HFF-Myc (cell line): ENCODE results near the gene VPS18.

ENCODE experiments used
- DNase-seq: peaks from one replicate; pipeline ENCODE4 v3.0.0-alpha.2; 2011; ENCODE audit warnings: low read depth; ENCODE audit errors: extremely low read depth
- H3K4me3 ChIP-seq: replicated peaks from 2 replicates; pipeline ENCODE4 v1.5.1; 2011; ENCODE audit warnings: low read depth, mild to moderate bottlenecking, control low read depth, low read length
- TF ChIP-seq, protein P1 (sequence below): IDR thresholded peaks from 2 replicates; pipeline ENCODE4 v1.5.1; 2012; ENCODE audit warnings: mild to moderate bottlenecking, low read depth, low read length, control low read depth; ENCODE audit errors: missing control alignments

The VPS18 gene

DNA sequence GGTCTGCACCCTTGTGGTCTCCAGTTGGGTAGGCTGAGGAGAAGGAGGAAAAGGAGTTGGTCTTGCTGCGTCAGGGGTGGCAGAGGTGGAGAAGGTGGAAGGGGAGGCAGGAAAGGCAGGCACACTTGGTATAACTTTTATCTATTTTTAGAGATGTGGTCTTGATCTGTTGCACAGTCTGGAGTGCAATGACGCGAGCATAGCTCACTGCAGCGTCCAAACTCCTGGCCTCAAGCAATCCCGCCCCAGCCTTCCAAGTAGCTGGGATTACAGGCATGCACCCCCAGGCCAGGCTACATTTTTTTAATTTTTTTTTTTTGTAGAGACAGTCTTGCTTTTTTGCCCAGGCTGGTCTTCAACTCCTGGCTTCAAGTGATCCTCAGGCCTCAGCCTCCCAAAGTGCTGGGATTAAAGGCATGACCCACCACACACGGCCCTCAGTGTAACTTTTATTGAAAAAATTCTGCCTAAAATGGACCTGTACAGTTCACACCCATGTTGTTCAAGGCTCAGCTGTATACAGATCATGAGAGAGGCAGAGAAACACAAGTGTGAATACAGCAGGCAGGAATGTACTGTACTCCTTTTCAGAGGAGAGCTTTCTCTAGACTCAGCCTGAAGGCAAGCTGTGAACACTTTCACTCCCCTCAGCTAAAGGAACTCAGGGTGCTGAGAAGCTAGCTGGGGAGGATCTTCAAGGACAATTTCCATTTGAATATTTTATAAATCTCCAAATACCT lies 18.1 kb upstream of the VPS18 start:
- DNase-seq = no peak
- TF ChIP-seq, protein P1, sequence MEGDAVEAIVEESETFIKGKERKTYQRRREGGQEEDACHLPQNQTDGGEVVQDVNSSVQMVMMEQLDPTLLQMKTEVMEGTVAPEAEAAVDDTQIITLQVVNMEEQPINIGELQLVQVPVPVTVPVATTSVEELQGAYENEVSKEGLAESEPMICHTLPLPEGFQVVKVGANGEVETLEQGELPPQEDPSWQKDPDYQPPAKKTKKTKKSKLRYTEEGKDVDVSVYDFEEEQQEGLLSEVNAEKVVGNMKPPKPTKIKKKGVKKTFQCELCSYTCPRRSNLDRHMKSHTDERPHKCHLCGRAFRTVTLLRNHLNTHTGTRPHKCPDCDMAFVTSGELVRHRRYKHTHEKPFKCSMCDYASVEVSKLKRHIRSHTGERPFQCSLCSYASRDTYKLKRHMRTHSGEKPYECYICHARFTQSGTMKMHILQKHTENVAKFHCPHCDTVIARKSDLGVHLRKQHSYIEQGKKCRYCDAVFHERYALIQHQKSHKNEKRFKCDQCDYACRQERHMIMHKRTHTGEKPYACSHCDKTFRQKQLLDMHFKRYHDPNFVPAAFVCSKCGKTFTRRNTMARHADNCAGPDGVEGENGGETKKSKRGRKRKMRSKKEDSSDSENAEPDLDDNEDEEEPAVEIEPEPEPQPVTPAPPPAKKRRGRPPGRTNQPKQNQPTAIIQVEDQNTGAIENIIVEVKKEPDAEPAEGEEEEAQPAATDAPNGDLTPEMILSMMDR = no peak

DNA sequence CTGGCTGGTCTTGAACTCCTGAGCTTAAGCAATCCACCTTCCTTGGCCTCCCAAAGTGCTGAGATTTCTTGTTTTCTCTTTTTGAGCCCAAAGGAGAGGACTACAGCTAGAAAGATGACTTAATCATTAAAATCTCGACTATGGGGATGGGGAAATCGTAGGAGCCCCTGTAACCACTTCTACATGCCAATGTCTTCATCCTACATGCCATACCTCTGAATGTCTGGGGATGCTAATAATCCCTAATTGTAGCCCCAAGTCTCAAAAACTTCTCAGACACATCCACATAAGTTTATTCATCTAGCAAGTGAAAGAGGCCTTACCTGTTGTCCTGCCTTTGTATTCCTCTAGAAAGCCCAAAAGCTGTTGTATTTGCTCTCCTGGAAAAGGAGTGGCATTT lies 16.6 kb upstream of the VPS18 start:
- TF ChIP-seq, protein P1 = no peak
- no peak for DNase-seq
- no peak overlapping the region for H3K4me3 ChIP-seq

More for the DNA sequence above, 18.1 kb upstream of the VPS18 start:
- no peak overlapping the region for H3K4me3 ChIP-seq

DNA sequence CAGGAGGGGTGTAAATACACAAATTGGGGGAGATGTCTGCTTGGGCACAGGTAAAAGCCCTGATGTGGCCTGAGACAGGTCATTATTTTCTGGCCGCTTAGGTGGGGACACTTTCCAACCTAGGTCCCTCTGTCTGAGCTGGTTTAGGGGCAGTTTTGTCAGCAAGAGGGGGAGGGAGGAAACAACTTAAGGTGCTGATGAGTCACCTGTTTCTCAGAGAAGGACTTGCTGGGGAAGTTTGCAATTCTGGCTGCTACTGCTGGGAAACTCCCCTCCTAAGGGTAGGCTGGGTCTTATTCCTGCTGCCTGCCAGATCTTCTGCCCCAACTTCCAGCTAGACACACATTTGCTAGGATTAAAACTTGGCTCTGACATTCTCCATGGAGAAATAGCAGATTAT lies 15.5 kb upstream of the VPS18 start:
- no peak for DNase-seq
- H3K4me3 ChIP-seq = no peak overlapping the region
- TF ChIP-seq, protein P1 = no peak

DNA sequence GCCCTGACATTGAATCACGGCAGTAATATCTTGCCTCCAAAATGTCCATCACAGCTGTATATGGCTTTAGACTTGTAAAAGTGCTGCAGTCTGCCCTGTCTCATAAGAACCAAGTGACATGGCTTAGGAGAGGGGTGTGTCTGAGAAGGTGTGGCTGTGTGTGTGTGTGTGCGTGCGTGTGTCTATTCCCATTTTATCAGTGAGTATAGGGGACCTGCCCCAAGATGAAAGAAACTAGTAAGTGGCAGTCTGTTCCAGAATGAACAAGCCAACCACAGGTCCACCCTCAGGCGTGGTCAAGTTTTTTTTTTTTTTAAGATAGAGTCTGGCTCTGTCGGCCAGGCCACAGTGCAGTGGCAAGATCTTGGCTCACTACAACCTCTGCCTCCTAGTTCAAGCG lies 14.6 kb upstream of the VPS18 start:
- no peak overlapping the region for H3K4me3 ChIP-seq
- TF ChIP-seq, protein P1 = no peak
- DNase-seq = no peak

DNA sequence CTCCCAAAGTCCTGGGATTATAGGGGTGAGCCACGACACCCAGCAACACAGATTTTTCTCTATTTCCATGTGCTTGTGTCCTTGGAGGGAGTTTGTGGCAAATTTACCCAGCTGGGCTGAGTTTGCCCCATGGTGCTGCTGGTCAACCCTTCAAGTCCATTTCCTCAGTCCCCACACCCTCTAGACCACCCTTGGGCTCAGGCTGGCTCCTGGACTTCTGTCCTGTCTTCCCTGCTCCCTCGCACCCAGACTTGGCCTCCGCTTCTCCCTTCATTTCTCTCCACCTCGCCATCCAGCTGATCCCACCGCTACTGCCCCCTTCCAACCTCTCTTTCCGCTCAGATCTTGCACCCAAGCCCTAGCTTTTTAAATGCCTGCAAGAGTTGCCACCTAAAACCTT lies 12.9 kb upstream of the VPS18 start:
- no peak for DNase-seq
- H3K4me3 ChIP-seq = no peak overlapping the region
- TF ChIP-seq, protein P1 = no peak

DNA sequence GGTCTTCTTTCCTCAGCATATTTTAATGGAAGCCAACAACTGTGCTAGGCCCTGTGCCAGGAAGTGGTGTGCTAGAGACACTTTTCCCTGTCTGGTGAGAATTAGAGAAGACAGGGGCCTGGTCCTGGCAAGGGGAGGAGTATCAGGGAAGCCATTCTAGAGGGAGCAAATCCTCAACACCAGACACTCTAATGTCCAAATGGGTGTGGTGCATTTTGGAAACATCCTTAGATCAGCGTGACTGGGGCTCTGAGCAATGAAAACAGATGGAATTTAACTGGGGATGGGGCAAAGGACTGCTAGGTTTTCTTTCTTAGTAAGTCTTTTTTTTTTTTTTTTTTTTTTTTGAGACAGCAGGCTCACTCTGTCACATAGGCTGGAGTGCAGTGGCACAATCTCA lies 7.7 kb upstream of the VPS18 start:
- TF ChIP-seq, protein P1 = no peak

DNA sequence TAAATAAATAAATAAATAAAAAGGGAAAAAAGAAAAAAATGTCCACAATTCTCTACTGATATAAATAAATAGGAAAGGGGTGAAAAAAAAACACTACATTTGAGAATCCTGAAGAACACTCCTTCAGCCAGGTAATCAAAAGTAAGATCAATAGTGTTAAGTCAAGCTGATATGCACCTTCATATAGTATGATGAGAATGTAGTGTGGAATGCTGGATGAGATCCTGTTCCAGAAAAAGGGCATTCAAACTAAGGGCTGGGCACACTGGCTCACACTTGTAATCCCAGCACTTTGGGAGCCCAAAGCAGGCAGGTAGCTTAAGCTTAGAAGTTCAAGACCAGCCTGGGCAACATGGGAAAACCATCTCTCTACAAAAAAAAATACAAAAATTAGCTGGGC lies 5.1 kb upstream of the VPS18 start:
- no peak for DNase-seq
- H3K4me3 ChIP-seq = no peak overlapping the region
- TF ChIP-seq, protein P1 = no peak

More for the DNA sequence above, 7.7 kb upstream of the VPS18 start:
- no peak overlapping the region for H3K4me3 ChIP-seq
- DNase-seq = no peak
